Stomach (tissue), 4 donors: ENCODE data around the gene METTL24.

ENCODE experiments used
- EP300 ChIP-seq: sonication (generic); formaldehyde crosslinking; IDR thresholded peaks from one replicate; pipeline ENCODE4 v1.6.1; 2017; ENCODE audit warnings: antibody characterized with exemption
- POLR2A ChIP-seq, 4 donors: fragments of 450-650 bp; IDR thresholded peaks; one replicate each; pipeline ENCODE4 v1.6.1; 2016; ENCODE audit warnings: antibody characterized with exemption in 4 of 4, control low read depth in 2 of 4, mild to moderate bottlenecking in 1 of 4, moderate library complexity in 1 of 4
- POLR2AphosphoS5 ChIP-seq, 3 donors: sonication (generic); formaldehyde crosslinking; IDR thresholded peaks; one replicate each; pipeline ENCODE4 v1.6.1; 2016; ENCODE audit warnings: antibody characterized with exemption in 3 of 3
- TF ChIP-seq, protein P1 (sequence below), 7 experiments: fragments of 450-650 bp in 4 of 7; fragments of 200-600 bp in 3 of 7; sonication (generic) in 3 of 7; IDR thresholded peaks; one replicate each; pipeline ENCODE4 v1.5.1; 2016 to 2019; ENCODE audit warnings: antibody characterized with exemption in 7 of 7, control low read depth in 2 of 7, mild to moderate bottlenecking in 1 of 7

DNA sequence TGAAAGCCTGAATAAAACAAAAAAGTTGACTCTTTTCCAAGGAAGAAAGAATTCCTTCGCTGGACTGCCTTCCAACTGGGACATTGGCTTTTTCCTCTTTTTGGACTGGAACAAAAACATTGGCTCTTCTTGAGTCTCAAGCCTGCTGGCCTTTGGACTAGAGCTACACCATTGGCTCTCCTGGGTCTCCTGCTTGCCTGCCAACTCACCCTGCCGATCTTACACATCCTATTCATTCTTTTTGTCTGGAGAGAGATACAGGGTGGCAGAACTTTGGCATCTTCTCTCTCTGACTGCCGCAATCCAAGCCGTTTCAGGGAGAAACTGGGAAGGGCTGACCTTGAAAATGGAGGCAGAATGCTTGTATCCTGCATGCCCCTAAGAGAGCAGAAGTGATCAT lies 37.1 kb upstream of the METTL24 start:
- TF ChIP-seq EP300 (no peak), POLR2A (IDR thresholded peaks at IDR 0.05) (no peak), POLR2AphosphoS5 (IDR thresholded peaks at IDR 0.05) (no peak)
- TF ChIP-seq, protein P1, sequence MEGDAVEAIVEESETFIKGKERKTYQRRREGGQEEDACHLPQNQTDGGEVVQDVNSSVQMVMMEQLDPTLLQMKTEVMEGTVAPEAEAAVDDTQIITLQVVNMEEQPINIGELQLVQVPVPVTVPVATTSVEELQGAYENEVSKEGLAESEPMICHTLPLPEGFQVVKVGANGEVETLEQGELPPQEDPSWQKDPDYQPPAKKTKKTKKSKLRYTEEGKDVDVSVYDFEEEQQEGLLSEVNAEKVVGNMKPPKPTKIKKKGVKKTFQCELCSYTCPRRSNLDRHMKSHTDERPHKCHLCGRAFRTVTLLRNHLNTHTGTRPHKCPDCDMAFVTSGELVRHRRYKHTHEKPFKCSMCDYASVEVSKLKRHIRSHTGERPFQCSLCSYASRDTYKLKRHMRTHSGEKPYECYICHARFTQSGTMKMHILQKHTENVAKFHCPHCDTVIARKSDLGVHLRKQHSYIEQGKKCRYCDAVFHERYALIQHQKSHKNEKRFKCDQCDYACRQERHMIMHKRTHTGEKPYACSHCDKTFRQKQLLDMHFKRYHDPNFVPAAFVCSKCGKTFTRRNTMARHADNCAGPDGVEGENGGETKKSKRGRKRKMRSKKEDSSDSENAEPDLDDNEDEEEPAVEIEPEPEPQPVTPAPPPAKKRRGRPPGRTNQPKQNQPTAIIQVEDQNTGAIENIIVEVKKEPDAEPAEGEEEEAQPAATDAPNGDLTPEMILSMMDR (IDR thresholded peaks at IDR 0.05), result no peak
